Measurements from ENCODE around the gene RPS21. TPM values are rescaled to one million over a fixed set of nuclear protein-coding genes. Genes with fewer than 3 reads are reported as not detected.
A peak's percentile ranks its signal among the peaks of the same experiment; 100 is the strongest.

RPS21 gene
- total and polyA plus RNA-seq, 2 of the 13 experiments (the other 11 are each of a cell fraction or from before 2014, with no cell fraction given) = 2,647 to 11,063 TPM

DNA sequence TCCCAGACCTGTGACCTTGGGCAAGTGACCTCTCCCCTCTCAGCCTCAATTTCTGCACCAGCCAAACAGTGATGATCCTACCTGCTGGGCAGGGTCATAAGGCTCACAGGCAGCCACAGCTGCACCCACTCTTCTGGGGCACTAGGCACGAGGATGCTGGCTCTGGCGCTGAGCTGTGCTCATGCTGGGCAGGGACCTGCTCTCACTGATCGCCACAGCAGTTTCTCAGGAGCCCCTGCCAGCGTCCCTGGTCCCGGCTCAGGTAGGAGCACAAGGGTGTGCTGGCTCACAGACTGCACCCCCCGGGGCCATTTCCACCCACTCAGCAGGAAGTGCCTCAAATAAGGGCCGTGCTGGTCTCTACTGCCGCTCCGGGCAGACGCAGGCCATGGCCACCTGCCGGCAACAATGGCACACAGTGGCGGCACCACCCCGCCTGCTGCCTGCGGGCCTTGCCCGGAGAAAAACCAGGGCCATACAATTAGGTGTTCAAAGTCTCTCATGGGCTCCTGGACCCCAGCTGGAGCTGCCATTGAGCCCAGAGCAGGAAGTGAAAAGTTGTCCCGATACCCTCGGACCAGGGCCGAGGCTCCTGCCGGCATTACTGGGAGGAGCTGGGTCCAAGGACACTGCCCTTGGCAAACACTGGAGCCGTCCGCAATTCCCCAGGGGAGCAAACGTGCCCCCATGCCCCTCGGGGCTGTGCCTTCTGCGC is 24.7 kb downstream of the RPS21 start (continued):
- TF ChIP-seq THAP8 (CRISPR knock-in tag; IDR thresholded peaks at IDR 0.05; ENCODE audit: borderline replicate concordance) (no peak), JARID2 (CRISPR knock-in tag; IDR thresholded peaks at IDR 0.05; ENCODE audit: insufficient replicate concordance) (peak; percentile 93), CENPT (CRISPR knock-in tag; IDR thresholded peaks at IDR 0.05; ENCODE audit: low read depth) (0 out of 2 replicates have a peak, but pooled peaks have one; percentile 63), TFAP4 (IDR thresholded peaks at IDR 0.05; ENCODE audit: borderline replicate concordance, low read depth) (peak; percentile 50; the same call in 1 of the 2 replicates), ZBTB39 (CRISPR knock-in tag; IDR thresholded peaks at IDR 0.05) (no peak), TMF1 (CRISPR knock-in tag; IDR thresholded peaks at IDR 0.05; ENCODE audit: low read depth) (peak; percentile 74; the same call in 1 of the 2 replicates), ZBTB7B (CRISPR knock-in tag; IDR thresholded peaks at IDR 0.05) (peak; percentile 98), ZNF790 (CRISPR knock-in tag; IDR thresholded peaks at IDR 0.05; ENCODE audit: borderline replicate concordance) (no peak), SNRNP70 (IDR thresholded peaks at IDR 0.05; ENCODE audit: low read depth, low read length) (no peak), NFYC (CRISPR knock-in tag; IDR thresholded peaks at IDR 0.05) (0 out of 2 replicates have a peak, but pooled peaks have one; percentile 28), DNMT1 (CRISPR knock-in tag; IDR thresholded peaks at IDR 0.05) (no peak; the same call in 1 of the 2 replicates)
- TF ChIP-seq, protein P1, sequence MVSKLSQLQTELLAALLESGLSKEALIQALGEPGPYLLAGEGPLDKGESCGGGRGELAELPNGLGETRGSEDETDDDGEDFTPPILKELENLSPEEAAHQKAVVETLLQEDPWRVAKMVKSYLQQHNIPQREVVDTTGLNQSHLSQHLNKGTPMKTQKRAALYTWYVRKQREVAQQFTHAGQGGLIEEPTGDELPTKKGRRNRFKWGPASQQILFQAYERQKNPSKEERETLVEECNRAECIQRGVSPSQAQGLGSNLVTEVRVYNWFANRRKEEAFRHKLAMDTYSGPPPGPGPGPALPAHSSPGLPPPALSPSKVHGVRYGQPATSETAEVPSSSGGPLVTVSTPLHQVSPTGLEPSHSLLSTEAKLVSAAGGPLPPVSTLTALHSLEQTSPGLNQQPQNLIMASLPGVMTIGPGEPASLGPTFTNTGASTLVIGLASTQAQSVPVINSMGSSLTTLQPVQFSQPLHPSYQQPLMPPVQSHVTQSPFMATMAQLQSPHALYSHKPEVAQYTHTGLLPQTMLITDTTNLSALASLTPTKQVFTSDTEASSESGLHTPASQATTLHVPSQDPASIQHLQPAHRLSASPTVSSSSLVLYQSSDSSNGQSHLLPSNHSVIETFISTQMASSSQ (IDR thresholded peaks at IDR 0.05; ENCODE audit: low read depth) = no peak
- TF ChIP-seq, protein P1 (CRISPR knock-in tag; IDR thresholded peaks at IDR 0.05; ENCODE audit: borderline replicate concordance) = peak; percentile 53
- TF ChIP-seq, protein P2, sequence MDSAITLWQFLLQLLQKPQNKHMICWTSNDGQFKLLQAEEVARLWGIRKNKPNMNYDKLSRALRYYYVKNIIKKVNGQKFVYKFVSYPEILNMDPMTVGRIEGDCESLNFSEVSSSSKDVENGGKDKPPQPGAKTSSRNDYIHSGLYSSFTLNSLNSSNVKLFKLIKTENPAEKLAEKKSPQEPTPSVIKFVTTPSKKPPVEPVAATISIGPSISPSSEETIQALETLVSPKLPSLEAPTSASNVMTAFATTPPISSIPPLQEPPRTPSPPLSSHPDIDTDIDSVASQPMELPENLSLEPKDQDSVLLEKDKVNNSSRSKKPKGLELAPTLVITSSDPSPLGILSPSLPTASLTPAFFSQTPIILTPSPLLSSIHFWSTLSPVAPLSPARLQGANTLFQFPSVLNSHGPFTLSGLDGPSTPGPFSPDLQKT (CRISPR knock-in tag; IDR thresholded peaks at IDR 0.05; ENCODE audit: borderline replicate concordance) = 0 out of 2 replicates have a peak, but pooled peaks have one; percentile 26
- TF ChIP-seq, protein P3, sequence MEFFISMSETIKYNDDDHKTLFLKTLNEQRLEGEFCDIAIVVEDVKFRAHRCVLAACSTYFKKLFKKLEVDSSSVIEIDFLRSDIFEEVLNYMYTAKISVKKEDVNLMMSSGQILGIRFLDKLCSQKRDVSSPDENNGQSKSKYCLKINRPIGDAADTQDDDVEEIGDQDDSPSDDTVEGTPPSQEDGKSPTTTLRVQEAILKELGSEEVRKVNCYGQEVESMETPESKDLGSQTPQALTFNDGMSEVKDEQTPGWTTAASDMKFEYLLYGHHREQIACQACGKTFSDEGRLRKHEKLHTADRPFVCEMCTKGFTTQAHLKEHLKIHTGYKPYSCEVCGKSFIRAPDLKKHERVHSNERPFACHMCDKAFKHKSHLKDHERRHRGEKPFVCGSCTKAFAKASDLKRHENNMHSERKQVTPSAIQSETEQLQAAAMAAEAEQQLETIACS (CRISPR knock-in tag; IDR thresholded peaks at IDR 0.05) = peak; percentile 23; the same call in 1 of the 2 replicates

Measured in HepG2 (cell line).